Measurements from ENCODE around the gene INPP5B.

The INPP5B gene

DNA sequence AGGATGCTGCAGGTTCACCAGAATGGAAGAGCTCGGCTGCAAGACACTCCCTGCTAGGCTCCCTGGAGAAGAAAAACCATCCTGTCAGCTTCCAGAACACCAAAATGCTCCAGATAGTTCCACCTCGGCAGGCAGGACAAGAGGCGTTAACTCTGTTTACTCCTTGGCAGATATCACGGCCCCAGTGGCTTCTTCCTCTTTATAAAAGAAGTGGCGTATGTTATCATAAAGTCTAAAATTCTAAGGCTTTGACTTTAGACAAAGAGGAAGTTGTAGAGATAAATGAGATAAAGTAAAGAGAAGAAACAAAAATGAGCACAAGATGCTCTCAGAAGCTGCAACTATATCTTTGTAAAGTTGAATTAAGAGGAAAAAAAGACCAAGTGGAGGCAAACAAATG, 63.2 kb downstream of the INPP5B start:
- no peak for FAIRE-seq

DNA sequence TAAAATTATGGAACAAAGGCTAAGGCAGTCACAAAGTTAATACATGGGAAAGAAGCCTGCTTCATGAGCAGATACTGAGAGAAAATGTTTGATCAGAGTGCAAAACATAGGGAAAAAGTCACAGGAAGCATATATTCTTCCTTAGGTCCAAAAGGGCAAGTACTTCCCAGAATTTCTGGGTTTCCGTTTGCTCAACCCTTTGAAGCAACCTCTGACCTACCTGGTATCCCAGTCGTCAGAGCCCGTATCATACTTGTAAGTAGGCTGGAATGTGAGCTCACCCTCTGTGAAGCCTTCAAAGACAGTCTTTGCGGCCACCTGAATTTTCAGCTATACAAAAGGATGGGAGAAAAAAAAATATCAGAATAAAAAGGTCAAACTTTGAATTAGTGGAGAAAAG, 67.0 kb downstream of the INPP5B start:
- DNase-seq (ENCODE audit: extremely low spot score, insufficient read length, low read depth) (no peak), FAIRE-seq (no peak)

More for the DNA sequence above, 63.2 kb downstream of the INPP5B start:
- no peak for DNase-seq (ENCODE audit: extremely low spot score, insufficient read length, low read depth)

DNA sequence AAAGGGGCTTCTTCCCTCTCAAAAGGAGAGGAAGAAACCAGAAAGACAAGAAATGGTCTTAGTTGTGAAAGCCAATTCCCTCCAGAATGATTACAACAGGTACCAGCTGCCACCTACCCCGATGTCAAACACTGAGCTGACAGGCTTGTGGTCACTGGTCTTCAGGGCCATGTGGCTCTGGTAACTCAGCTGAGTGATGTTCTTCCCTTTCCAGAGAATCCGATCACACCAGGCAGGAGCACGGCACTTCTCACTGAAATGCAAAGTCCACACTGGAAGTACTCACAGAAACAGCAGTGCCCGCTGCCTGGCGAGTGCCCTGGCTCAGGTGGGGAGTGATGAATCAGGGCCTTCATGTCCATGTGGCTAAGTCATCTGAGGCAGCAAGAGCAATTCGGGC, 68.8 kb downstream of the INPP5B start:
- no peak for DNase-seq (ENCODE audit: extremely low spot score, insufficient read length, low read depth)
- no peak for FAIRE-seq

DNA sequence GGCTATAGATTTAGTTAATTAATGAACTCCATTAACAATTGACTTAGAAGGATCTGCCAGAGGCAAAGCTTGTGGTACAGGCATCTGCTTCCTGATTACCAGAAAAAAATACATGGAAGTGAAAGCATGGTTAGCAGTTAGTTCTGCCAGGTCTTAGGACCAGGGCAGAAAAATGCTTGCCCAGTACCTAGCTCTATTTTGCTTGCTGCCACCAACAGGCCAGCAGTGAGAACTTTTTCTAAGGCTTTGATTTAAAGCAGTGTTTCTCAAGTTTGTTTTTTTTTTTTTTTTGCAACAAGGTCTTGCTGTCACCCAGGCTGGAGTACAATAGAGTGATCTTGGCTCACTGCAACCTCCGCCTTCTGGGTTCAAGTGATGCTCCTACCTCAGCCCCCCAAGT, 71.0 kb downstream of the INPP5B start:
- no peak for DNase-seq (ENCODE audit: extremely low spot score, insufficient read length, low read depth)
- no peak for FAIRE-seq

DNA sequence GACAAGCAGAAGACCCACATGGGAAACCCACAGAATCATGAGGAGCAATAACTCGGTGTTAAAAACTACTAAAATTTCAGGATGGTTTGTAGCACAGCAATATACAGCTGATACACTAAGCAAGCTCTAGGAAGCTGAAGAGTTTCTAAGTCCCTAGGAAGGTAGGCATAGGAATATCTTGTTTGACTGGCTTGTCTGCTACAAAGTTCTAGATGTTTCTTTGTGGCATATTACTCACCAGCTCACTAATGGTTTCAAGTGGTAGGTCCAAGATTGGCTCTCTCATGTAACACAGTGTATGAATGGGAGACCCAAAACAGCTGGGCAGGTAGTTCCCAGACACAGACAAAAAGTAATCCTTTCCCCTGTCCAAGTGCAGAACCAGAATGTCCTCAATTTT, 74.2 kb downstream of the INPP5B start:
- DNase-seq (ENCODE audit: extremely low spot score, insufficient read length, low read depth), result no peak
- FAIRE-seq, result no peak

DNA sequence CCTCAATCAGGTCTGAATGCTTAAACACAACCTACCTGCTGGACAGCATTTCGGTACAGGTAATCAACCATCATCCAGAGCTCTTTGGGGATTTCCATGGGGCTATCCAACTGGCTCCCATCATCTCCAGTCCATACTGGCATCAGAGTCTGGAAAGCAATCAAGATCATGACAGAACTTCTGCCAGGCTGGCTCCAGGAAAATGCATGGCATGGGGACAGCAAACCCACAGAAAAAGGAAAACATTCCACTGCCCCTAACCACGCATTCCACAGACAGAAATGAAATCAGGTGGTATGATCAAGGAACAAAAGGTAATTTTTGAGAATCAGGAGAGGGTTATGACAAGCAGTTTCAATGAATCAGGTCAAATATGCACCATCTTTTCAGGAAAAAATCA, 78.4 kb downstream of the INPP5B start:
- DNase-seq (ENCODE audit: extremely low spot score, insufficient read length, low read depth) (no peak), FAIRE-seq (no peak)

DNA sequence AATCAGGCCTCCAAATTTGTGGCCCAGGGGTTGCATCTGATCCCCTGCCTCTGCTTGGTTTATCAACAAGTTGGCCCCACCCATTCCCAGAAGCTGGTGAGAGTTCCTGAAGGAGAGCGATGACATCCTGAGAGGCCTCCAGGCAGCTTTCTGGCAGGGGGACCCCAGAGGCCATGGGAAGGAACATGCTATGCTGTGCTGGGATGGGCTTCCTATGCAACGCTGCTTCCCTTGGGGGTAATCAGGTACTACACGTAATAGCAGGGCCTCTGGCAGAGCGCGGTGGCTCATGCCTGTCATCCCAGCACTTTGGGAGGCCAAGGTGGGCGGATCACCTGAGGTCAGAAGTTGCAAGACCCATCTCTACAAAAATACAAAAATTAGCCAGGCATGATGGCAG, 79.1 kb downstream of the INPP5B start:
- FAIRE-seq, result no peak

DNA sequence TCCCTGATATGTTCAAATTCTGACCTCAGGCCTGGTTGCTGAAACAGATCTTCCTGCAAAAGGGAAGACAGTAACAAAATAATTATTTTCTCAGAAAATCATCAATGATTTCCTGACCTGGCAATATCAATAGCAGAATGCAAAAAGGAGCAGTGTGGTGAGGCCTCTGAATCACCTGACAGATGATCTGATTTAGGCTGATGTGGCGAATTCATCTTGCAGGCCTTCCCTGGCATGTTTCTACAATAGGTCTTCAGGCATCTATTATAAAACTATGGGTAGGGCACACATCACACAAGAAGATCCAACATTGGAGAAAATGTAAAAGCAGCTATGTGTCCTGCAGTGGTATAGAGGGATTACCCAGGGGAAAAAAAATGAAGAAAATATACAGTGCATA, 80.4 kb downstream of the INPP5B start:
- FAIRE-seq, result no peak
- no peak for DNase-seq (ENCODE audit: extremely low spot score, insufficient read length, low read depth)

More for the DNA sequence above, 79.1 kb downstream of the INPP5B start:
- no peak for DNase-seq (ENCODE audit: extremely low spot score, insufficient read length, low read depth)

DNA sequence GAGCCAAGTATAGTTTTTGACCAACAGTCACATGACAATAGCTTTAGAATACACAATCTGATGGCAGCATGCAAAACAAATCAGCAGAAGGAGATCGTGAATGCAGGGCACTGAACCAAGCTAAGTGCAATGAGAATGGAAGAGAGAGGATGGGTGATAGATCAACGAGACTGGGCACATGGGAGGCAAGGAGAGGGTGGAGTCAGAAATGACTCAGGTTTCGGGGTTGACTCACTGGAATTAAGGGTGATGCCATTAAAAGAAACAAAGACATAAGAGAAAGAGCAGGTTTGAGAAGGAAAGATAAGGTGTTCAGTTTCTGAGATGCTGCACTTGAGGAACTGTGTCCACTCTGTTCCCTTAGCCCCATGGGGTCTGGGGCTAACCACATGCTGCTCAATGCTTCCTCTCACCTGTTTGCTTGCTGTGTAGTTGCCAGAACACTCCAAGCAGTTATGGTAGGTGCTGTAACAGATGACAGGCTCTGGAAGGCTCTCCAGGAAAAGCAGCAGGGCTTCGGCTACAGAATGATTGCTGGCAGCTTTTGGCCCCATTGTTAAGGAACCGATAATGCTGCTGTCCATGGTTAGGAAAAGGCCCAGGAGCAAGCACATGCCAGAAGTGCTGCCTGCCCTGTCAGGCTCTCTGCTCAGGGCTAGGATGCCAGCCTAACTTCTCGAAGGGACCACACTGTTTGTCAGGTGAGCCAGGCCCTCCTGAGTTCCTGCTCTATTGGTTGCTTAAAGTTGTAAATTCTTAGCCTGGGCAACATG, 81.3 kb downstream of the INPP5B start:
- FAIRE-seq, result no peak
- no peak for DNase-seq (ENCODE audit: extremely low spot score, insufficient read length, low read depth)

DNA sequence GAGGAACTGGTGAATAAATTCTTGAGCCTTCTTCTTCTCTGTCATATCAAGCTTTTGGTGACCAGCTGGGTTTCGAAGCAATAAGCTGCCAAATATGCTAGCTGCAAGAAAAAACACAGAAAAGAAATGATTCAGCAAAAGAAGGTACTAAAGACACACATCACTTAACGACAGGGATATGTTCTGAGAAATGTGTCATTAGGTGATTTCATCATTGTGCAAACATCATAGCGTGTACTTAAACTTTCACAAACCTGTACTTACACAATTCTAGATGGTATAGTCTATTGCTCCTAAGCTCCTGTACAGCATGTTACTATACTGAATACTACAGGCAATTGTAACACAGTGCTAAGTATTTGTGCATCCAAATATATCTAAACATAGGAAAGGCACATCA, 84.5 kb downstream of the INPP5B start:
- FAIRE-seq (no peak), DNase-seq (ENCODE audit: extremely low spot score, insufficient read length, low read depth) (no peak)

DNA sequence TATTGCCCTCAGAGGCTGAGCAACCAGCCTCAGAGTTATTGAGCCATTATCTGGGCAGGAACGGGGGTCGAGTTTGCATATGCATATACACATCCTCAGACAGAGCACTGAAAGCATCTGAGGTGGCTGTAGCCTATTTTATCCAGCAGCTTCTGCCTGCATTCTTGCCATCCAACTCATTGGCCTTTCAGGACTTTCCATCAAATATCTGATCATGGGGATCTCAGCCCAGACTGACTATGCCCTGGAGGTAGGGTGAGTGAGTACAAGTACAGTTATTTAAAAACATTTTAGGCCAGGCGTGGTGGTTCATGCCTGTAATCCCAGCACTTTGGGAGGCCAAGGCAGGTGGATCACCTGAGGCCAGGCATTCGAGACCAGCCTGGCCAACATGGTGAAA, 85.7 kb downstream of the INPP5B start:
- no peak for FAIRE-seq
- no peak for DNase-seq (ENCODE audit: extremely low spot score, insufficient read length, low read depth)

DNA sequence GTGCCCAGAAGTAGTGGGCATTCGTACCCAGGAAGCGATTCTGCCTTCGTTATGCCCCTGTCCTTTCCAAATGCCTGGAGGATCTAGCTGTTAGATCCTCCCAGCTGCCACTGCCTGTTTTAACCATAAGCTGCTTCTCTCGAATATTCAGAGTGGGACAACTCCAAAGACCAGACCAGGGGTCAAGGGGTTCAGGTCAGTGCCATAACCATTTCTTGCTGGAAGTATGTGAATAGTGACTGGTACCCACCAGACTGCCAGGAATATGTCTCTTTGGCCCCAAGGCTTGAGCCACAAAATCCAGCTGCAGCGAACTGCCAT, 86.5 kb downstream of the INPP5B start:
- no peak for FAIRE-seq

DNA sequence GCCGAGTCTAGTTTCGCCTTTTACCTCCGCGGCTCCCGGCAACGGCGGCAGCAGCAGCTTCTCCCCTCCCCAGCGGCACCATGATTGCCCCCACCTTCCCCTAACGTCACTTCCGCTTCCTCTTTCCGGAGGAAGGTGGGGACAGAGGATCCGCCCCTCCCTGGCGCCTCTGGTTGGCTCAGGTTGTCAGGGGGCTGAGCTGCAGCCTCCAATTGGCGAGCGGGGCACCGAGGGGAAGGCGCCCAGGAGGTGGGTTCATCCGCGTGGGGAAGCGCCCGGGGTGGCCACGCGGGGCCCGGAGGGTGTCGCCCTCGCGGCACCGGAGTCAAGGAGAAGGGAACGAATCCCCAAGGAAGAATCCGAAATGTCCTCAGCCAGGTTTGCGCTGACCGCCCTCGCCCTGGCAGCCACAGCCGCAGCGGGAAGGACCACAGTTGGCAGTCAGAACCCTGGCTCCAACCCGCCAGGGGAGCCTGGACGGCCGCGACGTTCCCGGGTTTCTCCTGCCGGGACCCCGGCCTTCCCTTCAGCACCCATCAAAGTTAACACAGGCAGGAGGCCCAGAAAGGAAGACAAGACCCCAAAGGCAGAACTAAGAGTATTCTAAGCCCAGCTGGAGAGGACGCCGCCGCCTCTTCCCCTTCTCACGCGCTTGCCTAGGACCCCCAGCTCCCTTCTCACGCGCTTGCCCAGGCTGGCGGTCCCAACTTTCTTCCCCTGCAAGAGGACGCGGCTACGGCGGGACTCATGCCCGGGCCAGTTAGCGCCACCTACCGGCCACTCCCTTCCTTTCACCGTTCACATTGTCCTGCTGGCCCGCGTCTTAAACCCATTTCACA, 87.1 kb downstream of the INPP5B start, which contains the start of gene MTF1:
TSS of gene MTF1 (minus strand) at position 86 of the 839 bp plus-strand sequence. CDS start 1,934 bp downstream, outside the sequence.
- FAIRE-seq (peak; percentile 96), DNase-seq (ENCODE audit: extremely low spot score, insufficient read length, low read depth) (peak; percentile 99)

More for the DNA sequence above, 86.5 kb downstream of the INPP5B start:
- DNase-seq (ENCODE audit: extremely low spot score, insufficient read length, low read depth), result no peak

DNA sequence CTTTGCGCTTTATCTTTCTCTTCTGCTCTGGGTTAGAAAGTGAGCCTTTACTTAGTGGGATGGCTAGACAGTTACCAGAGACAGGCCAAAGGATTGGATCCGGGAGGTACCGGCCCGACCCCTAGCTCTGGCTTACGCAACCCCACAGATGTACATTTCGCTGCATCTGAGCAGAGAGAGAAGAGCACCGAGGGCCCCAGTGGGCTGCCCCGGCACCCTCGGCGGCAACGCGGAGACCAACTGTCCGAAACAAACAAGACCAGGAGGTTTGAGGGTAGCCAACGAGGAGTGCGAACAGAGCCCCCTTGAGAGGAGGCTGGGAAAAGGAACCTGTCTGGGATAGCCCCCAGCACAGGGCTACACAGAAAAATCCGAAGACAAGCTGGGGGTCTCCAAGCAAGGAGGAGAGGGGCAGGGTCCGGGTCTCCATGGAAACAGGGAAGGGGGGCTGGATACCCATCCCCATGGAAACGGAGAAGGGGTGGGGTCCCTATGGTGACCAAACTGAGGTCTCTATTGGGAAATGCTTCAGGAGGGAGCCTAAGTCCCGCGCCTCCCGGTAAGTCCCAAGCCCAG, 87.8 kb downstream of the INPP5B start:
- FAIRE-seq (no peak), DNase-seq (ENCODE audit: extremely low spot score, insufficient read length, low read depth) (no peak)

DNA sequence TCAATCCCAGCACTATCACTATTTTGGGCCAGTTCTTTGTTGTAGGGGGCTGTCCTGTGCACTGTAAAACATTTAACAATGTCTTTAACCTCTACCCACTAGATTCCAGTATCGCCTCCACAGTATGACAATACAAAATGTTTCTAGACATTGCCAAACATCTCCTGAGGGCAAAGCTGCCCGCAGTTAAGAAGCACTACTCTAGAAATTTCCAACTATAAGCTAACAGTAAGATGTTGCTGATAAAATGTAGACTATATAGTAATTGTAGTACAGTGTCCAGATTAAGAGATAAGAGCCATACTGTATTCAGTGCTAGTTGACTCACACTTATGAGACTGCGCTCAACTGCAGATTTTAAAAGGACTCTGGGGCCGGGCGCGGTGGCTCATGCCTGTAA, 92.4 kb downstream of the INPP5B start:
- FAIRE-seq, result no peak

DNA sequence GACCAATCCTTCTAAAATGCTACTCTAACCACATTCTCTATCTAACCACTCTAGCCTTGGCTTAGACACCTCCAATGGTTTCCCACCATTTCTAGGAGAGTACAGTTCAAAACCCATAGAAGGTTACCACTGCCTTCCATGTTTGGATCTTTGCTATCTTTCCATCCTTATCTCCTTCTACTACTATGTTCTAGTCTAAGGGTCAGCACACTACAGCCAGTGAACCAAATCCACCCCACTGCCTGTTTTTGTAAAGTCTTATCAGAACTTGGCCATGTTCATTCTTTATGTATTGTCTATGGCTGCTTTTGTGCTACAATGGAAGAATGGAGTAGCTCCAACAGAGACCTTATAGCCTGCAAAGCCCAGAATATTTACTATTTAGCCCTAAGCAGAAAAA, 93.7 kb downstream of the INPP5B start:
- FAIRE-seq (no peak), DNase-seq (ENCODE audit: extremely low spot score, insufficient read length, low read depth) (no peak)

More for the DNA sequence above, 92.4 kb downstream of the INPP5B start:
- DNase-seq (ENCODE audit: extremely low spot score, insufficient read length, low read depth), result no peak

DNA sequence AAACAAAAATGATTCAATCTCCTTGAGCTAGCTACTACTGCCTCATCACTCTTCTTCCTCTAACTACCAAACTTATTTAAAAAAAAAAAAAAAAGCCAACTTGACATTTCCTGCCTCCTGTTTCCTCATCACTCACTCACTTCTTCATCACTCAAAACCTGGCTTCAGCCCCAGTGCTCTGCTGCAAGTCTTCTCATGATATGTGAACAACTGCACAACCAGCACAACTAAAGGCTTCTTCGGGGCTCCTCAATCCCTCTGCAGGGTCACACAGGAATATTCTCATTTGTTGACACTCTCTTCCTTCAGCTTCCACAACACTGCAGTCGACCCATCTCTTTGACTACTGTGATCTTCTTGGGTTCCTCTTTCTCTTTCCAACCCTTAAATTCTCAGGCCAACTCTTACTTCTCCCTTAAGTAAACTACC, 95.1 kb downstream of the INPP5B start:
- peak; percentile 57 for FAIRE-seq
- DNase-seq (ENCODE audit: extremely low spot score, insufficient read length, low read depth), result no peak

DNA sequence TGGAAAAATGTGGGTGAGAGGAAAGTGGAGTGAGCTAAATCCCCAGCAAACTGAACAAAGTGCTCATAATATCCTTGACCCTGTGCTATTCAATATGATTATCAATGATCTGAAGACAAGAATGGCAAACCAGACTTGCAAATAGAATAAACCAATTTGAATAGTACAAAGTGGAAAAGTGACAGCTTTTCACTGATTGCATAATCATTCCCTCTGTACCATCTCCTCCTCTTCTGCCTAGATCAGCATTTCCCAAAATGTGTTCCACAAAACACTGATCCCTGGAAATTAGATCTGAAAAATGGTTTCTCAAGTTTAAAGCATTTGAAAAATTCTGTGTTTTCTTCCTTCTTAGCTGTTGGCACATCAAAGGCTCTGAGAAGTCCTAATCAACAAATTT, 95.6 kb downstream of the INPP5B start:
- no peak for FAIRE-seq

DNA sequence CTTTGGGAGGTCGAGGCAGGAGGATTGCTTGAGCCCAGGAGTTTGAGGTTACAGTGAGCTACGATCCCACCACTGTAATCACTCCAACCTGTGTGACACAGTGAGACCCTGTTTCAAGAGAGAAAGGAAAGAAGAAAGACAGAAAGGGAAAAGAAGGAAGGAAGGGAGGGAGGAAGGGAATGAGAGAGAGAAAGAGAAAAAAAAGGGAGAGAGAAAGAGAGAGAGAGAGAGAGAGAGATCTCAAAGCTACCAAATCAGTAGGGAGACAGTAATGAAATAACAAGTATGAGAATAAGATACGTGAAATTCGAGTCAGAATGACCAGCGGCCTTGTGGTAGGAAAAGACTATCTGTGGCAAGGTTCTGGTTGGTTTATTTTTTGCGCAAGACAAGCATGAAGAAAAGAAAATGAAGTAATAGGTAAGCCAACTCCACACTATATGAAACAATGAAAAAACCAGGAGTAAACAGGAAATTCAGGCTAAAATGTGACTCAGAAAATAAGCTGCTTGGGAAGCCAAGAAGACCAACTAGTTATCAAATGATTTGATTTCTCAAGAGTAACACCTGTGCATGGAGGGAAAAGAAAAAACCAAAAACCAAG, 96.4 kb downstream of the INPP5B start:
- FAIRE-seq, result no peak
- no peak for DNase-seq (ENCODE audit: extremely low spot score, insufficient read length, low read depth)

More for the DNA sequence above, 95.6 kb downstream of the INPP5B start:
- DNase-seq (ENCODE audit: extremely low spot score, insufficient read length, low read depth), result no peak

DNA sequence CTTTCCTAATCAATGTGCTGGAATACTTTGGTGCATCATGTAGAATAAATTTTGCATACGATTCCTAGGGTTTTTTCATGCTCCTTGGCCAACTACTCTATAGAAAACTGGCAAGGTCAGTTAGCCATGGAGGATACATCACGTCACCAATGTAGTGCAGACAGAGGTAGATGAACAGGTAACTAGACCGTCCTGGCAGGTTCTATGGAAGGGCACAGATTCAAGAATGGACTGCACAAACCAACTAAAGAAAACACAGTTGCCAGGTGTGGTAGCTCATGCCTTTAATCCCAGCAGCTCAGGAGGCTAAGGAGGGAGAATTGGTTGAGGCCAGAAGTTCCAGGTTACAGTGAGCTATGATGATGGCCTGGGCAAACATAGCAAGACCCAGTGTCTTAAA, 97.4 kb downstream of the INPP5B start:
- DNase-seq (ENCODE audit: extremely low spot score, insufficient read length, low read depth) (no peak), FAIRE-seq (no peak)

All from GM18507 (cell line).